MM.1S (cell line): ENCODE data around the gene SLC47A2.

ENCODE experiments used
- DNase-seq: peaks from one replicate; pipeline ENCODE4 v3.0.0-alpha.2; 2015
- H2AFZ ChIP-seq: fragments of 300-600 bp; sonication (generic); 2 replicates; pipeline ENCODE4 v1.6.0; 2016; ENCODE audit warnings: antibody characterized with exemption, low read length
- H3F3A ChIP-seq: fragments of 300-600 bp; sonication (generic); 2 replicates; pipeline ENCODE4 v1.6.1; 2016; ENCODE audit warnings: mild to moderate bottlenecking, antibody characterized with exemption, low read length, moderate library complexity, mixed read lengths; ENCODE audit not compliant: insufficient read depth
- H3K27ac ChIP-seq: fragments of 300-600 bp; sonication (generic); 2 replicates; pipeline ENCODE4 v1.5.1; 2016; ENCODE audit warnings: mild to moderate bottlenecking, low read length
- H3K27me3 ChIP-seq: fragments of 300-600 bp; sonication (generic); replicated peaks from 2 replicates; pipeline ENCODE4 v1.6.0; 2016; ENCODE audit warnings: low read length; ENCODE audit not compliant: insufficient read depth
- H3K36me3 ChIP-seq: fragments of 300-600 bp; sonication (generic); replicated peaks from 2 replicates; pipeline ENCODE4 v1.6.1; 2016; ENCODE audit warnings: mild to moderate bottlenecking, low read length, mixed read lengths; ENCODE audit not compliant: insufficient read depth
- H3K4me1 ChIP-seq: fragments of 300-600 bp; sonication (generic); 2 replicates; pipeline ENCODE4 v1.6.1; 2016; ENCODE audit warnings: low read length, mixed read lengths
- H3K4me2 ChIP-seq: fragments of 300-600 bp; sonication (generic); 2 replicates; pipeline ENCODE4 v1.6.0; 2016; ENCODE audit warnings: low read depth, low read length
- H3K4me3 ChIP-seq: fragments of 300-600 bp; sonication (generic); 2 replicates; pipeline ENCODE4 v1.5.1; 2016; ENCODE audit warnings: low read length, mixed read lengths
- H3K79me2 ChIP-seq: fragments of 300-600 bp; sonication (generic); 2 replicates; pipeline ENCODE4 v1.6.1; 2016; ENCODE audit warnings: mixed run types, low read length, mixed read lengths
- H3K9ac ChIP-seq: fragments of 300-600 bp; sonication (generic); 2 replicates; pipeline ENCODE4 v1.6.1; 2016; ENCODE audit warnings: low read length, mixed read lengths
- H3K9me2 ChIP-seq: fragments of 300-600 bp; sonication (generic); replicated peaks from 2 replicates; pipeline ENCODE4 v1.6.1; 2016; ENCODE audit warnings: mild to moderate bottlenecking, low read length, mixed read lengths; ENCODE audit not compliant: insufficient read depth
- H3K9me3 ChIP-seq: fragments of 300-600 bp; sonication (generic); replicated peaks from 2 replicates; pipeline ENCODE4 v1.6.1; 2016; ENCODE audit warnings: mild to moderate bottlenecking, low read length, mixed read lengths; ENCODE audit not compliant: insufficient read depth
- H4K20me1 ChIP-seq: fragments of 300-600 bp; sonication (generic); 2 replicates; pipeline ENCODE4 v1.6.1; 2016; ENCODE audit warnings: mild to moderate bottlenecking, low read length, moderate library complexity, mixed read lengths; ENCODE audit not compliant: insufficient read depth
- CTCF ChIP-seq: fragments of 300-600 bp; sonication (generic); IDR thresholded peaks from 2 replicates; pipeline ENCODE4 v1.5.1; 2016; ENCODE audit warnings: antibody characterized with exemption, low read length, mixed read lengths
- EZH2 ChIP-seq: fragments of 300-600 bp; sonication (generic); optimal IDR thresholded peaks from 2 replicates; pipeline ENCODE3; 2017; ENCODE audit warnings: low read depth, mild to moderate bottlenecking, antibody characterized with exemption, low read length, mixed read lengths
- EZH2phosphoT487 ChIP-seq: fragments of 300-600 bp; sonication (generic); IDR thresholded peaks from 2 replicates; pipeline ENCODE4 v1.6.1; 2018; ENCODE audit warnings: antibody characterized with exemption, low read length

Gene SLC47A2

GRCh38 chr17:19647697-19648474 lies 68.5 kb downstream of the SLC47A2 start:
- peaks cover 37% of the 10 kb centered on the region for H3K79me2 ChIP-seq
- no peaks in the 10 kb centered on the region for H3K9me3 ChIP-seq
- peak overlapping the region; percentile 71 for H3K9ac ChIP-seq
- no peaks in the 10 kb centered on the region for H3K9me2 ChIP-seq
- no peaks in the 10 kb centered on the region; the same call in 1 of the 2 replicates for H3K36me3 ChIP-seq
- peaks cover 24% of the 10 kb centered on the region for H3F3A ChIP-seq
- H3K27ac ChIP-seq = peak overlapping the region; percentile 65
- H2AFZ ChIP-seq = peak overlapping the region; percentile 78
- H3K4me1 ChIP-seq = peaks cover 21% of the 10 kb centered on the region
- H4K20me1 ChIP-seq = no peaks in the 10 kb centered on the region
- peak overlapping the region; percentile 73 for H3K4me3 ChIP-seq
- H3K27me3 ChIP-seq = no peaks in the 10 kb centered on the region
- no peak for TF ChIP-seq CTCF
- TF ChIP-seq EZH2phosphoT487 = no peak
- TF ChIP-seq EZH2 = no peak
- DNase-seq = peak; percentile 46
- H3K4me2 ChIP-seq = peak overlapping the region; percentile 91

GRCh38 chr17:19646788-19647696 lies 69.3 kb downstream of the SLC47A2 start:
- peak overlapping the region; percentile 78 for H2AFZ ChIP-seq
- H3K9me2 ChIP-seq = no peaks in the 10 kb centered on the region
- H3K4me1 ChIP-seq = peaks cover 21% of the 10 kb centered on the region
- peaks cover 24% of the 10 kb centered on the region for H3F3A ChIP-seq
- no peaks in the 10 kb centered on the region for H3K9me3 ChIP-seq
- peak overlapping the region; percentile 73; the same call in 1 of the 2 replicates for H3K4me3 ChIP-seq
- no peaks in the 10 kb centered on the region for H4K20me1 ChIP-seq
- H3K27ac ChIP-seq = peak overlapping the region; percentile 65; the same call in 1 of the 2 replicates
- DNase-seq = no peak
- peak overlapping the region; percentile 71; the same call in 1 of the 2 replicates for H3K9ac ChIP-seq
- no peaks in the 10 kb centered on the region for H3K36me3 ChIP-seq
- peak overlapping the region; percentile 91 for H3K4me2 ChIP-seq
- TF ChIP-seq EZH2 (no peak), EZH2phosphoT487 (no peak), CTCF (no peak)
- peaks cover 30% of the 10 kb centered on the region for H3K79me2 ChIP-seq
- no peaks in the 10 kb centered on the region for H3K27me3 ChIP-seq

- H4K20me1 ChIP-seq = no peaks in the 10 kb centered on the region
- no peaks in the 10 kb centered on the region for H3K9me3 ChIP-seq
- peak; percentile 52 for DNase-seq
- no peaks in the 10 kb centered on the region for H3K9me2 ChIP-seq
- H3K4me1 ChIP-seq = peaks cover 18% of the 10 kb centered on the region
- no peaks in the 10 kb centered on the region for H3K27me3 ChIP-seq
- no peak overlapping the region for H3K9ac ChIP-seq
- no peak overlapping the region for H3K4me3 ChIP-seq
- no peak overlapping the region for H3K27ac ChIP-seq
- peaks cover 24% of the 10 kb centered on the region for H3F3A ChIP-seq
- H3K4me2 ChIP-seq = peak overlapping the region; percentile 8; the same call in 1 of the 2 replicates
- no peaks in the 10 kb centered on the region for H3K36me3 ChIP-seq
- peaks cover 17% of the 10 kb centered on the region for H3K79me2 ChIP-seq
- H2AFZ ChIP-seq = no peak overlapping the region
- TF ChIP-seq EZH2 (no peak), CTCF (peak; percentile 89)
Measured at GRCh38 chr17:19645734-19646201, 70.6 kb downstream of the SLC47A2 start.
